Peyer's patch (tissue), 4 donors: ENCODE data around the gene MTARC2.

Source experiments
- CTCF ChIP-seq, 6 experiments: fragments of 450-650 bp in 4 of 6; fragments of 200-600 bp in 2 of 6; sonication (generic) in 1 of 6; IDR thresholded peaks; one replicate each; pipeline ENCODE4 v1.5.1; 2017 to 2019; ENCODE audit warnings: antibody characterized with exemption in 6 of 6, mild to moderate bottlenecking in 3 of 6, moderate library complexity in 1 of 6
- POLR2A ChIP-seq, 2 donors: fragments of 450-650 bp; IDR thresholded peaks; one replicate each; pipeline ENCODE4 v1.5.1; 2017; ENCODE audit warnings: antibody characterized with exemption in 2 of 2, mild to moderate bottlenecking in 2 of 2, moderate library complexity in 2 of 2

DNA sequence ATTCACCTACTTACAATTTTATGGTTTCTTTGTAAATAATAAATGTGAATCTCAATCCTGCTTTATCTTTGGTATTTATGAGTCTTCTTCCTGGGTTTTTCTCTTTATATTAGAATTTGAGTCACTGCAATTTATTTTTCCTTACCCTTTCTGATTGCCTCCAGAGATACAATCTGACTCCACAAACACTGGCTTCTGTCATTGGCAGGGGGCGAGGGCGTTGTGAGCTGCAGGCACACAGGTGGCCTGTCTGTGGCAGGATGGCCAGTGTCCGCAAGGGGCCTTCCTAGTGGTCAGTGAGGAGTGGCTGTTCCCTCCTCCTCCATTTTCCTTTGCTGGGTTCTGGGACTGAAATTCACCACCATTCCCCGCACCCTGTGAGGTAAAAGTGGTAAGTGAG, 36.6 kb downstream of the MTARC2 start:
- TF ChIP-seq CTCF (IDR thresholded peaks at IDR 0.05) (no peak), POLR2A (IDR thresholded peaks at IDR 0.05) (no peak)
